ENCODE results near the gene RBMS3.

Gene RBMS3

GRCh38 chr3:29426302-29427226 lies 145.7 kb downstream of the RBMS3 start:
- no peak for DNase-seq (ENCODE audit: low spot score)
- in situ Hi-C loops (cut with MboI; ENCODE audit: low sequenced_read_pairs, unreplicated experiment): no loop called here
- TF ChIP-seq CTCF (IDR thresholded peaks at IDR 0.05; ENCODE audit: borderline replicate concordance, control extremely low read depth, extremely low read depth, insufficient read depth, missing control alignments): no peak

DNA sequence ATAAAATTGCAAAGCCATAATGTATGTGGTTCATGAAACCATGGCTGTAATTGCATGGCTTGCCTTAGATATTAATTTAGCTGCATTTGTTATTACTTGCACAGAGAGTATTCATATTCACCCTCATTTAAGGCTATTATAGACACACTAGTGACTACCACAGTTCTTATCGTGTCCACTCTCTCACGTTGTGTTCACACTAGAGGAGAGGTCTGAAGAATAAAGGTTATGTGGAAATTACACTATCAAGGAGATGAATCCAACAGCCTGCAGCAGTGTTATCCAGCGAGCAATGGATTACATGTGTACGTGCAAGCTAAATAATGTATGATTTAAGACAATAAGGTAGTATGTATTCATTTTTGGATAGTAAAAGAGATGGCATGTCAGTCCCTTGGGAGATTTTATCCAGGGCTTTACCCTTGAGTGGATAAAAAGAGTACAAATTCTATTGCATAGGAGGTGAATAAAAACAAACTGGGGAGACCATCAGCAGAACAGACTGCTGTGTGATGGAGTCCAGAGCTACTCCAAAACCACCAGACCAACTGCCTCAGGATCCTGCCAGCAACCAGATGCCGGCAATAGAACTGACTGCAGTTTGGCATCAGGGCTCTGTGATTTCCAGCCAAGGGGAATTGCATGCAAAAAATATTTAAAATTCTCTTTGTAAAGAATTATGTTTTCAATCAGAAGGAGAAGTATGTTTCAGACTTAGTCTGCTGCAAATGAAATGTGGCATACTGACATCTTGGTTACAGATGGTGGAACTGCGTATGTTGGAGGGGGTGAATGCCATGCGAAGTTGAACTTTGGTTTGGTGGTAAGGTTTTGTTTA lies 146.6 kb downstream of the RBMS3 start:
- DNase-seq (ENCODE audit: low spot score): no peak
- TF ChIP-seq CTCF (IDR thresholded peaks at IDR 0.05; ENCODE audit: borderline replicate concordance, control extremely low read depth, extremely low read depth, insufficient read depth, missing control alignments): no peak
- in situ Hi-C loops (cut with MboI; ENCODE audit: low sequenced_read_pairs, unreplicated experiment): no loop called here

DNA sequence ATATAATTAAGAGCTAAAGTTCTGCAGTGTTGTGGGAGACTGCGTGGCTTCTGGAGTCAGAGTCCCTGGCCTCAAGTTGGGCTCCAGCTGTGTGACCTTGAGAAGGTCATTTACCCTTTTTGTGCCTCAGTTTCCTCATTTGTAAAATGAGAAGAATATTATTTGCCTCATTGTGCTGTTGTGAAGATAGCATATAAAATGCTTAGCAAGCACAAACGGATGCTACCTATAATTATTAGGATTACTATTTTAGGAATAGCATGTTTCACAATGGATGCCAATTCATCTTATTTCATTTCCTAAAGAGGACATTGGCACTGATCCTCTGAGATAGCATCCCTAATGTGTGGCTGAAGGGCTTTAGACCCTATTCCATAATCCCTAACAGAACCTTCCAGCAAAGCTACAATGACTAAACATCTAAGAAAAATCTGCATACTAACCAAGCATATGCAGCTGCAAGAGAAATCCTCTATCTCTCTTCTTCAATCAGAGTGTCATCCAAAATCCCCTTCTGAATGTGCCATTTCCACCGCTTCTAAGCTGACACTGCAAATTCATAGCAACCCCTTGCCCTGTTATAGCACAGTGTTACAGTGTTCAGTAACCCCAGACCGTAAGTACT lies 148.3 kb downstream of the RBMS3 start:
- TF ChIP-seq CTCF (IDR thresholded peaks at IDR 0.05; ENCODE audit: borderline replicate concordance, control extremely low read depth, extremely low read depth, insufficient read depth, missing control alignments): no peak
- DNase-seq (ENCODE audit: low spot score): no peak
- in situ Hi-C loops (cut with MboI; ENCODE audit: low sequenced_read_pairs, unreplicated experiment): no loop called here

DNA sequence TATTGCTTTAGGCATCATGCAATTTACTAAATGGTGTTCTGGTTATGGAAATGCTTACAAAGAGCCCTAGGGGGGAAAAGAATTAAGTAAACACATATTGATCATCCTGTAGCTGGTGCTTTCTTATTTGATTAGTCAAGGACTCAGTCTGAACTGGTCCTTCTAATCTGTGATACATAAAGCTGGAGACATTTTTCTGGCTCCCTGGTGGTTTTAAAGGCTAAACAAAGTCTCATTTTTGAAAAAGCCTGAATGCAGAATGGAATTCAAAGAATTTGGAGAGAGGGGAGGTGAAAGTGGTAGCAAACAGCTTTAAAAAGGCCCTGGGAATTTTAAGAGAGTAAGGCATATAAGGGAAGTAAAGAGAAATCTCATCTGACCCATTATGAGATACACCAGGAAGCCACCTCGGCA lies 149.7 kb downstream of the RBMS3 start:
- no peak for TF ChIP-seq CTCF (IDR thresholded peaks at IDR 0.05; ENCODE audit: borderline replicate concordance, control extremely low read depth, extremely low read depth, insufficient read depth, missing control alignments)
- in situ Hi-C loops (cut with MboI; ENCODE audit: low sequenced_read_pairs, unreplicated experiment): no loop called here
- DNase-seq (ENCODE audit: low spot score): no peak

DNA sequence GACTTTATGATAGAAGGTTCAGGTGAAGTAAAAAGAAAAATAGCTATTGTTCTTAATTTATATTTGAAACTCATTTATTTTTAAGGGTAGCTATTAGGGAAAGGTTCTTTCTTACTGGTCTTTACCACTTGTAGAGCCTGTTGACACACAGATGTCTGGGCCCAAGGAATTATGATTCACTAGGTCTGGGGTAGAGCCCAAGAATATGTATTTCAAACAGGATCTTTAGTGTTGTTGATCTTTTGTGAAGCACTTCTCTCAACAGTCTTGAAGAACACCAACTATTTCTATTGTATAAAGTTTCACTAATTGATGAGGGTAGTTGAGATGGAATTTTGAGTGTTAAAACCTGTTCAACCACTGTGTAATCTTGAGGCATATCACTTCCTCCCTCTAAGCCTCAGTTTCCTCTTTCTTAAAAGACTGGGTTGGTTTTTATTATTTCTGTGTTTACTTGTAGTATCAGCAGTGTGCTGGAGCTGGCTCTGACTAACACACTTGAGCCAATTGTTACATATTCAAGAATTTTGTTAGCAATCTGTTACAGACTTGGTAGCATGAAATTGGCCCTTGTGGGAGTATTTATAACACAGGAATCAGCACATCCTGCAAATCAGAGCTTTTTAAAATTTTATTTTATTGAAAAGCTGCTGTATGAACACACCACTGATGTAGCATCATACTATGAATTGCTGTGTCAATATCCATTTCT lies 155.9 kb downstream of the RBMS3 start:
- no peak for DNase-seq (ENCODE audit: low spot score)
- in situ Hi-C loops (cut with MboI; ENCODE audit: low sequenced_read_pairs, unreplicated experiment): no loop called here
- TF ChIP-seq CTCF (IDR thresholded peaks at IDR 0.05; ENCODE audit: borderline replicate concordance, control extremely low read depth, extremely low read depth, insufficient read depth, missing control alignments): no peak

DNA sequence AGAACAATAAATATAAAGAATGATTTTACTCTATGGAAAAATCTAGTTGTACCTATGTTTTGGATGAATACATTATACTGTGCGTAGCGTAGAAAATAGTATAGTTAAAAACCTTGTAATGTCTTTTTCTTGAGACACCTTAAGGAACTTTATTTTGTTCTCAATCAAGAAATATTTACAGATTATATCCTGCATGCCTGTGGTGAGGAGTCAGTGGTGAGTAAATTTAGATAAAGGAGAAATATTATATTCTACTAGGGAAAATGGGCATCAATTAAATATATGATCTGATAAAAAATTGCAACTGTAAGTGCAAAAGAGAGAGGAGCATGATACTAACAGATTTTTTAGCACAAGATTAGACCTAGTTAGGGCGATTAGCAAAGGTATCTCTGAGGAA lies 157.7 kb downstream of the RBMS3 start:
- no peak for DNase-seq (ENCODE audit: low spot score)
- in situ Hi-C loops (cut with MboI; ENCODE audit: low sequenced_read_pairs, unreplicated experiment): no loop called here
- no peak for TF ChIP-seq CTCF (IDR thresholded peaks at IDR 0.05; ENCODE audit: borderline replicate concordance, control extremely low read depth, extremely low read depth, insufficient read depth, missing control alignments)
